Measurements from ENCODE around the gene SYNE1.

- TF ChIP-seq CTCF (IDR thresholded peaks at IDR 0.05; ENCODE audit: poor library complexity) (no peak), EZH2phosphoT487 (IDR thresholded peaks at IDR 0.05; ENCODE audit: low read depth, severe bottlenecking, unreplicated experiment) (no peak)
Measured at GRCh38 chr6:152634773-152635172, 2.4 kb downstream of the SYNE1 start.
